HG03575 (cell line): ENCODE measurements around the gene RAD9A.

ENCODE experiments used
- ATAC-seq: cut with Tn5 transposase; IDR thresholded peaks from one replicate; pipeline ENCODE4 v1.9.1; 2021; ENCODE audit not compliant: unreplicated experiment, insufficient number of reproducible peaks, low FRiP score; ENCODE audit errors: extremely low read depth

Gene RAD9A

GRCh38 chr11:67372993-67373647 lies 18.7 kb upstream of the RAD9A start, which contains the start of gene CLCF1:
Gene CLCF1 (minus strand): TSS chr11:67373598. CDS start chr11:67373539, 59 bp downstream.
- no peak for ATAC-seq

GRCh38 chr11:67373648-67374570 lies 17.9 kb upstream of the RAD9A start:
- ATAC-seq = no peak

- no peak for ATAC-seq
Measured at GRCh38 chr11:67374571-67375281, 17.1 kb upstream of the RAD9A start.

DNA sequence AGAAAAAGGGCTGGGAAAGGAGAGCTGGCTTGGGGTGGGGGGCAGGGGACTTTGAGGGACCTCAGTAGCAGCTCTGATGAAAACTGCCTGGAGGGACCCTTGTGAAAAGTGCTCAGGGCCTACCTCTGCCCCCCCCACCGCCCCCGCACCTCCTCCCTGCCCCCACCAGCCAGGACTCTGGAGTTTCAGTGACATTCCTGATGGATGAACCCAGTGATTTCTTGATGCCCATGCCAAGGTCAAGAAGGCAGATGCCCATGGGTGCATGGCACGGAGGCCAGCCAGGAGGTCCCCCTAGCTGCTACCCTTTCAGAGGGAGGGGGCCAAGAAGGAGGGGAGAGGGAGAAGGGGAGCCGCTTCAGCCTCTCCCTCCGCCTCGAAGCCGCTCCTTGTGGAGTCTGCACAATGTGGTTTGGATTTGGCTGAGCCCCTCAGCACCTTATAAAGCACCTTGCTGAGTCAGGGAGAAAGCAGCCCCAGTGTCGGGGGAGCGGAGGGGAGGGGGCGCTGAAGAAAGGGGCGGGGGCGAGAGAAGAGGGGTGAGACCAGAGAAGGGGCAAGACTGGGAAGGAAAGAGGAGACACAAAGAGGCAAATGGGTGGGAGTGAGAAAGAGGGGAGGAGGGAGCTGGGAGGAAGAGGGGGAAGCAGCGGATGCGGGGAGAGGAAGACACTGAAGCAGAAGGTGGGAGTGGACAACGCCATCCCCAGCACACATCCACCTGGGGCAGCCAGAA lies 16.3 kb upstream of the RAD9A start:
- no peak for ATAC-seq

DNA sequence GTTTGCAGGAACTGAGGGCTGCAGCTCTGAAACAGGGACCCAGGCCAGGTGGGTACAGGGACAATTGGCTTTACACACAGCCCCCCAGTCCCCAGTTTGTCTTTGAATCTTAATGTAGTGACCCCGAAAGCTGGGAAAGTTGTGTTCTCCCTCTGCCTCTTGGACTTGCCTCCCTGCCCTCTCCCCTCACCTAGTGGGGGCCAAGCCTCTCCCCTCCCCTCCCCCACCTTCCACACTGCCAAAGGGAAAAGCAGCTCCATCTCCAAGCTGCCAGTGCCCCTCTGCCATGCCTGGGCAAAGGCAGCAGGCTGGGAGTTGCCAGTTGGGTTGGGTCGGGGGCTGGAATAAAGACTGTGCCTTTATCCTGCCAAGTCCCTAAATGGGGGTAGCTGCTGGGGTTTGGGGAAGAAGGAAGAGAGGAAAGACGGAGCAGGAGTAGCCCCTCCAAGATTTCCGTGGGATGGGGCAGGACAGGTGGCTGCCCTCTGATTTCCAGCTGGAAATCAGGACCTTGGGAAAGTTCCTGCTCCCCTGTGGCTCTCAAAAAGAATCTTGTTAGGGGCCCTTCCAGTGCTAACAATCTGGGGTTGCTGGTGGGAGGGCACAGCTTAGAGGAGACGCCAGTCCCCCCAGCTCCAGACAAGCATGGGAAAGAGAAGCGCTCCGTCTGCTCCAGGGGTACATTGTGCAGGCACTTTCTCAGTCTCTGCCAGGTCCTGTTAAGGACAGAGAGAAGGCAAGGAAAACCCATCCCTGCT lies 15.5 kb upstream of the RAD9A start:
- ATAC-seq = no peak

- no peak for ATAC-seq
Measured at GRCh38 chr11:67376873-67377808, 14.6 kb upstream of the RAD9A start.

DNA sequence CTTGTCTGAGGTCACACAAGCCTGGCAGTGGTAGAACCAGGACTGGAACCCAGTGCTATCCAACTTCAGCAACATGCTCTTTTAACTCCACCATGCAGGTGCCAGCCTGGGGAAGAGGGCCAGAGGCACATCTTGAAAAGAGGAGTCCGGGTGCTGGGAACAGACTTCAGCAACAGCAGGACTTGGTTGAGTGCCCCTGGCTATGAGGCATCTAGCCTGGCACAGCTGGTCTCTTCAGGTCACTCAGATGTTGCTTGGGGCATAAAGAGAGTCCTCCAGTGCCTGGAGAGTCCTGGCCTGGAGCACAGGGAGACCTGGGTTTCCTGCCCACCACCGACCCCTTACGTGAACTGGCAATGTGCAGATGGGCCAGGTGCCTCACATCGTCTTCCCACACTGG lies 13.2 kb upstream of the RAD9A start:
- ATAC-seq = no peak

GRCh38 chr11:67379061-67380058 lies 12.4 kb upstream of the RAD9A start:
- ATAC-seq = no peak

DNA sequence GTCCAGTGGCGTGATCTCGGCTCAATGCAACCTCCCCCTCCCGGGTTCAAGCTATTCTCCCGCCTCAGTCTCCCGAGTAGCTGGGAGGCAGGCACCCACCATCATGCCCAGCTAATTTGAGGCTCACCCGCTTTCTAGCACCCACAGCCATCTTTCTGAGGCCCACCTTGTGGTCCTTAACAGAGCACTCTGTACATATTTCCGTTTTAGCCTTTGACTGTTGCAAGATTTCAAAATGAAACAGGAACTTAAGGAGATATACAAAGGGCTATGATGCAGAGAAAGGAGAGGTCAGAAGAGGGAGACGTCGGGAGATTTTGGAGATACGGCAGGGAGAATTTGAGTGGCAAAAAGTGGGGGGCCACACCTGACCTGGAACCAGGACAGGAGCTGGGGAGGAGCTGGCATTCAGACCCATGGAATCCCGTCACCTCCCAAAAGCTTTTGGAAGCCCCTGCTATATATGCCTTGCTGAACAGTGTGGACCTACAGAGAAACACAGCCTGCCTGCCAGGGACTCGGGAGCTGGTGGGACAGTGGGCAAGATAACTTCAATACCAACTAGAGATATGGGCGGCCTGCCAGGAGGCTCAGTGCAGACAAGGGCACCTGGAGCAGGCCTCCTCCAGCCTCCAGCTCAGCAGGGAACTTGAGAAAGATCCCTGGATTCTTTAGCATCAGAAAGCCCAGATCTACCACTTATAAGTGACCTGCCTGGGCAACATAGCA lies 10.4 kb upstream of the RAD9A start:
- ATAC-seq = no peak

DNA sequence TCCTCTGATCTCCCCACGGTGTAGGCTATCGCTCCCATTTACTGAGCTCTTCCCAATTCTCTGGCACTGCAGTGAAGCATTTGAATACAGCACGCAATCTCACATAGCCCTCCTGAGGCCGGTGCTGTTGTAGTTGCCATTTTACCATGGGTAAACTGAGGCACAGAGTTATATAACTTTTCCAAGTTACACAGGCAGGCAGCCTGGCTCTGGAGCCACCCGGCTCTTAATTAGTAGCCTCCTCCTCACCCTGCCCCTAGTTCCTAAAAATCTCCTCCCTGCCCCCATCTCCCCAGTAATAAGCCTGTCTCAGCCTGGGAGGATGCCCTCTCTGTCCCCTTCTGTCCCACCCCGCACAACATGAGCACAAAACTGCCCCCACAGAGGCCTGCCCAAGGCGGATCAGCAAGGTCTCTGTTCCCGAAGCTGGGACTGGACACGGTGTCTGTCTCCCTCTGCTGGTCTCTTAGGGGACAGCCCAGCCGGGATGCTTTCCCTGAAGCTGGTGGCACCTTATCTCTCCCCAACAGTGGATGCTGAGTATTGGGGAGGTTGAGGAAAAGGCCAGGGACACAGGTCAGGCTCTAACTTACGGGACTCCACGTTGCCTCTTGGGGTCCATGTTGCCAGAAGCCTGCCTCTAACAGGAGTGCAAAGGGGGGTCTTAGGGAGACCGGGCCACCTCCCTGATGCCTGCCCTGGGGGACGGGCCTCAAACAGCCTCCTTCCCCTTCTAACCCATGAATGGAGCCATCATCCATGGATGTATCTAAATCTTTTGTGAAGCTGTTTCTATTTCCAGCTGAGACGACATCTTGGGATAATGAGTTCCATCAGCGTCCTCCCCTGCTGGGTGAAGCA lies 9.3 kb upstream of the RAD9A start:
- no peak for ATAC-seq

DNA sequence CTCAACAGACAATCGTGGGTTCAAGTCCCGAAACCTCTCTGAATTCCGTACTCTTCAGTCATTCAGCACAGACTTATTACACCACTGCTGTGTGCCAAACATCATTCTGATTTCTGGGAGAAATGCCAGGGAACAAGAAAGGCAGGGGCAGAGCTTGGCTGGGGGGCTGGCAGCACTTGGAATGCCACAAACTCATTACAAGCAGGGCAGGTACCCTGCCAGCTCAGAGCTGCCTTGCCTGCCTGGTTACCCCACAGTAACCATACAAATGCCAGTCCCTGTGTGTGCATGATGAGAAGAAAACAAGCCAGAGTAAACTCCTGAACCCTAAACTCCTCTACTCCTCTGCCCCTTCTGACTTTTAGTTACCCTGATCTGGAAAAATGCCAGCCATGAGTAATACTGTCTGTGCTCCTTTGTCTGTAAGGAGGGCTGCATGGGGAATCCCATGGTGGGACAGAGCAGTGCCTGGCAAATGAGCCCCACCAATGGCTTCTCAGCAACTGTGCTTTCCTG lies 6.9 kb upstream of the RAD9A start:
- ATAC-seq = no peak

- no peak for ATAC-seq
Measured at GRCh38 chr11:67387069-67387468, 4.7 kb upstream of the RAD9A start.

DNA sequence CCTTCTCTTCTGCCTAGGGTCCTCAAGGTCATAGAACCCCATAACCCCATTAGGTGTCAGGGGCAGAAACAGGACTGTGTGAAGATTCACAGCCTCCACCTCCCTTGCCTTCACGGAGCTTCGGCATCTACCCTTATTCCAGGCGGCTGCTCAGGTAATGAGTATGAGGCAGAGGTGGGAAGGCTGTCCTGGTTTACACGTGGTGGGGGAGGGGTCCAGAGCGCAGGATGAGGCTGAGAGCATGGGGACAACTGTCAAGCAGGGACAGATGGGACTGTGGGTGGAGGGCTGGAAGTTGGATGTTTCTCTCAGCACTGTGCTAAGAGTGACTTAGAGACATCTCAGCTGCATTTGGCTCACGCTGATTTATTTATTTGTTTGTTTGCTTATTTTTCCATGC lies 4.3 kb upstream of the RAD9A start:
- no peak for ATAC-seq

- ATAC-seq = no peak
Measured at GRCh38 chr11:67389477-67389876, 2.3 kb upstream of the RAD9A start.

DNA sequence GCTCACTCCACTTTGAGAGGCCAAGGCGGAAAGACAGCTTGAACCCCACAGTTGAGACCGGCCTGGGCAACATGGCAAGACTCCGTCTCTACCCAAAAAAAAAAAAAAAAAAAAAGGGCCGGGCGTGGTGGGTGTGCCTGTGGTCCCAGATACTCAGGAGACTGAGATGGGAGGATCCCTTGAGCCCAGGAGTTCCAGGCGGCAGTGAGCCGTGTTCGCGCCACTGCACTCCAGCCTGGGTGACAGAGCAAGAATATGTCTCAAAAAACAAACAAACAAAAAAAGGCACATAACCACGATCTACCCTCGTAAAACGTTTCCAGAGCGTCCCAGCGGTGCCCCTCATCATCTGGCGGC lies 861 bp upstream of the RAD9A start:
- no peak for ATAC-seq
